K562 (cell line): ENCODE results near the gene TTC16. TPM values are rescaled to one million over a fixed set of nuclear protein-coding genes. Genes with fewer than 3 reads are reported as not detected.

Source experiments
- ATAC-seq: fragments of 200-7000 bp; cut with Tn5 transposase; 3 replicates; pipeline ENCODE4 v1.9.1; 2020; ENCODE audit warnings: moderate library complexity
- BruUV-seq: library from RNA; stranded (reverse); fragments of 400-500 nt; replicated peaks from 2 replicates; lab custom pipeline; 2021; lab: Mats Ljungman, UMichigan
- CTCF ChIA-PET: fragments of 300-600 bp; formaldehyde crosslinking; extraction: SDS; loops from one replicate; lab custom pipeline; 2021; ENCODE audit warnings: low intra/inter-chr PET ratio; lab: Yijun Ruan, JAX
- POLR2A ChIA-PET: fragments of 300-600, 350-650 bp; sonication (Branson Sonifier 250); formaldehyde crosslinking; extraction: SDS; loops from one replicate; lab custom pipeline; 2021; ENCODE audit warnings: antibody characterized with exemption, inconsistent platforms; lab: Yijun Ruan, JAX
- DNase-seq, 4 experiments: peaks; one replicate each; pipeline versions ENCODE4 v3.0.0 to v3.0.0-alpha.2; 2011 to 2018; ENCODE audit warnings: low spot score in 3 of 4, mixed read lengths in 3 of 4; ENCODE audit errors: extremely low read depth in 1 of 4
- FAIRE-seq: peaks from 2 replicates; lab custom pipeline; 2011; peaks lifted over from hg19 to GRCh38; lab: Jason Lieb, UNC
- H2AFZ ChIP-seq: 2 replicates; pipeline ENCODE4 v1.6.0; 2011; ENCODE audit warnings: low read depth, low read length, control low read depth, inconsistent platforms
- H3K27ac ChIP-seq: fragments of 200-600 bp; 3 replicates; pipeline ENCODE4 v1.8.0; 2011; ENCODE audit warnings: low read depth, mild to moderate bottlenecking, control low read depth, inconsistent platforms, low read length, moderate library complexity, mixed read lengths; ENCODE audit errors: extremely low read depth
- H3K27me3 ChIP-seq, 2 experiments: fragments of 300-600 bp in 1 of 2; 2 replicates in 1 of 2; 3 replicates in 1 of 2; pipeline versions ENCODE4 v1.6.0 to v1.8.0; 2011; ENCODE audit warnings: inconsistent platforms in 2 of 2, low read length in 2 of 2, mild to moderate bottlenecking in 1 of 2, mixed read lengths in 1 of 2, moderate library complexity in 1 of 2; ENCODE audit not compliant: control insufficient read depth in 2 of 2, insufficient read depth in 2 of 2
- H3K36me3 ChIP-seq: fragments of 300-600 bp; 3 replicates; pipeline ENCODE4 v1.8.0; 2011; ENCODE audit warnings: mild to moderate bottlenecking, low read length, inconsistent platforms; ENCODE audit not compliant: control insufficient read depth, insufficient read depth
- H3K4me1 ChIP-seq, 2 experiments: fragments of 200-600 bp in 1 of 2; replicated peaks in 1 of 2; 2 replicates in 1 of 2; 3 replicates in 1 of 2; pipeline versions ENCODE4 v1.5.1 to v1.8.0; 2011; ENCODE audit warnings: inconsistent platforms in 2 of 2, low read length in 2 of 2, mild to moderate bottlenecking in 1 of 2, mixed read lengths in 1 of 2, moderate library complexity in 1 of 2; ENCODE audit not compliant: control insufficient read depth in 2 of 2, insufficient read depth in 2 of 2
- H3K4me2 ChIP-seq: 2 replicates; pipeline ENCODE4 v1.6.1; 2011; ENCODE audit warnings: low read length, control low read depth, inconsistent platforms, mixed read lengths; ENCODE audit not compliant: insufficient read depth
- H3K4me3 ChIP-seq: fragments of 200-600 bp; sonication (generic), shearing (Covaris generic); 2 replicates; pipeline ENCODE4 v1.5.1; 2016; ENCODE audit warnings: control low read depth, inconsistent platforms
- H3K79me2 ChIP-seq: fragments of 200-600 bp; 3 replicates; pipeline ENCODE4 v1.8.0; 2011; ENCODE audit warnings: low read length, inconsistent platforms; ENCODE audit not compliant: control insufficient read depth, insufficient read depth
- H3K9ac ChIP-seq, 2 experiments: 2 replicates each; pipeline versions ENCODE4 v1.6.0 to v1.6.1; 2011; ENCODE audit warnings: low read depth in 2 of 2, low read length in 2 of 2, control low read depth in 1 of 2, inconsistent platforms in 1 of 2, mild to moderate bottlenecking in 1 of 2, mixed read lengths in 1 of 2; ENCODE audit not compliant: insufficient read depth in 1 of 2
- H3K9me1 ChIP-seq: one replicate; pipeline ENCODE4 v1.6.0; 2011; ENCODE audit warnings: inconsistent platforms, mild to moderate bottlenecking, low read length, moderate library complexity; ENCODE audit not compliant: control insufficient read depth, insufficient read depth
- H3K9me3 ChIP-seq: replicated peaks from 2 replicates; pipeline ENCODE4 v1.5.1; 2011; ENCODE audit warnings: low read depth, low read length, inconsistent platforms; ENCODE audit not compliant: control insufficient read depth, insufficient read depth
- H4K20me1 ChIP-seq: replicated peaks from 2 replicates; pipeline ENCODE4 v1.6.1; 2011; ENCODE audit warnings: low read length, inconsistent platforms, mixed read lengths; ENCODE audit not compliant: control insufficient read depth, insufficient read depth
- POLR2AphosphoS2 ChIP-seq: IDR thresholded peaks from 2 replicates; pipeline ENCODE4 v1.6.1; 2012; ENCODE audit warnings: low read length, improper control_type of control experiment
- POLR3A ChIP-seq: IDR thresholded peaks from 2 replicates; pipeline ENCODE4 v1.6.1; 2011; ENCODE audit warnings: borderline replicate concordance, mild to moderate bottlenecking, moderate library complexity; ENCODE audit not compliant: insufficient read length, insufficient read depth; ENCODE audit errors: extremely low read depth
- XRCC4 ChIP-seq: IDR thresholded peaks from one replicate; pipeline ENCODE4 v1.6.1; 2011; ENCODE audit not compliant: insufficient read depth, insufficient read length; ENCODE audit errors: extremely low read depth
- ZFP36 ChIP-seq: fragments of 150-350 bp; IDR thresholded peaks from 2 replicates; pipeline ENCODE4 v1.6.1; 2018; ENCODE audit warnings: low read length, low read depth; ENCODE audit not compliant: partially characterized antibody
- ZNF561 ChIP-seq: fragments of 450-650 bp; formaldehyde crosslinking; conservative IDR thresholded peaks from 2 replicates; pipeline ENCODE4 v1.4.0; 2020; ENCODE audit warnings: mild to moderate bottlenecking, moderate library complexity
- WGBS: fragments of 100-300 bp; shearing (Covaris generic); methylation state at CpG from one replicate; pipeline ENCODE4 v1.1.6; 2016; ENCODE audit warnings: low coverage, mixed read lengths; ENCODE audit not compliant: insufficient coverage; ENCODE audit errors: missing lambda C conversion rate; 5-methylcytosine and 5-hydroxymethylcytosine counted together
- in situ Hi-C: fragments of 300-500 bp; cut with MboI; formaldehyde crosslinking; loops from 4 replicates; pipeline ENCODE4 v1.15.0; 2018; ENCODE audit warnings: inconsistent platforms, mixed read lengths
- intact Hi-C: fragments of 100-400 bp; cut with micrococcal nuclease; formaldehyde crosslinking; loops from 2 replicates; pipeline ENCODE4 v1.14.2; 2022
- polyA plus RNA-seq, 8 experiments: library from polyadenylated mRNA; depleted of rRNA in 4 of 8; stranded (reverse) in 5 of 8; unstranded in 3 of 8; fragments of >200 nt; fragmentation: Nextera tagmentation in 2 of 8; fragmentation: Illumina TruSeq in 1 of 8; extraction: Ambion mirVana in 2 of 8; extraction: Trizol in 1 of 8; gene quantifications; 2 replicates each; pipeline versions ENCODE4 v1.2.1 to v1.2.3, GENCODE V29; 2011 to 2014; ENCODE audit warnings: inconsistent platforms in 1 of 8, missing spikeins in 1 of 8
- total RNA-seq, 7 experiments: library from RNA; depleted of rRNA in 6 of 7; stranded (reverse); fragments of >200 nt in 6 of 7; fragmentation: Illumina TruSeq in 2 of 7; extraction: Trizol in 2 of 7; gene quantifications; 2 replicates each; pipeline versions ENCODE4 v1.2.1 to v1.2.3, GENCODE V29; 2011 to 2021; ENCODE audit warnings: low replicate concordance in 1 of 7
- TF ChIP-seq, protein P1 (sequence below): fragments of 250-450 bp; sonication (Bioruptor Pico); IDR thresholded peaks from 2 replicates; pipeline ENCODE4 v1.5.0; 2020; ENCODE audit warnings: mild to moderate bottlenecking, borderline replicate concordance
- TF ChIP-seq, protein P2 (sequence below): fragments of 450-650 bp; formaldehyde crosslinking; IDR thresholded peaks from 2 replicates; pipeline ENCODE4 v1.4.0; 2020; ENCODE audit warnings: mild to moderate bottlenecking, mixed read lengths

The TTC16 gene
- total and polyA plus RNA-seq, 9 of the 15 experiments (the other 6 are each of a cell fraction or from before 2014, with no cell fraction given) = 0.11 TPM; not detected in 8

DNA sequence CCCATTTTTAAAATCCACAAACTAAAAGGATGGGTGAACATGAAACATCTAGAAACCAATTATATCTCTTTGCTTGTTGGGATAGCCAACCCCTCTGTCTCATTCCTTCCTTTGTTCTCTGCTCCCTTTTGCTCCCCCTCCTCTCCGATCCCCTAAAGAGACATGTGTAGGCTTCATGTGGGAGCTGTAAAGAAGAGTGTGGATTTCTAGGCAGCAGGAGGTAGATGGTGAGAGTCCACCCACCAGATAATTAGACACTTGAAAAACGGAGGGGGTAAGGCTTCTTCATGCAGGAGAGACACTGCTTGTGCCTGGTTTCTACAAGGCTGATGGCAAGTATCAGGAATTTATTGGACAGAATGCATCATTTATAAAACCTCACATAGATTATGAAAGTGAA, 36.4 kb upstream of the TTC16 start:
- no peak for TF ChIP-seq XRCC4
- no peak for TF ChIP-seq POLR2AphosphoS2
- TF ChIP-seq ZNF561 = no peak
- no peak for TF ChIP-seq ZFP36
- TF ChIP-seq POLR3A = no peak
- TF ChIP-seq, protein P1, sequence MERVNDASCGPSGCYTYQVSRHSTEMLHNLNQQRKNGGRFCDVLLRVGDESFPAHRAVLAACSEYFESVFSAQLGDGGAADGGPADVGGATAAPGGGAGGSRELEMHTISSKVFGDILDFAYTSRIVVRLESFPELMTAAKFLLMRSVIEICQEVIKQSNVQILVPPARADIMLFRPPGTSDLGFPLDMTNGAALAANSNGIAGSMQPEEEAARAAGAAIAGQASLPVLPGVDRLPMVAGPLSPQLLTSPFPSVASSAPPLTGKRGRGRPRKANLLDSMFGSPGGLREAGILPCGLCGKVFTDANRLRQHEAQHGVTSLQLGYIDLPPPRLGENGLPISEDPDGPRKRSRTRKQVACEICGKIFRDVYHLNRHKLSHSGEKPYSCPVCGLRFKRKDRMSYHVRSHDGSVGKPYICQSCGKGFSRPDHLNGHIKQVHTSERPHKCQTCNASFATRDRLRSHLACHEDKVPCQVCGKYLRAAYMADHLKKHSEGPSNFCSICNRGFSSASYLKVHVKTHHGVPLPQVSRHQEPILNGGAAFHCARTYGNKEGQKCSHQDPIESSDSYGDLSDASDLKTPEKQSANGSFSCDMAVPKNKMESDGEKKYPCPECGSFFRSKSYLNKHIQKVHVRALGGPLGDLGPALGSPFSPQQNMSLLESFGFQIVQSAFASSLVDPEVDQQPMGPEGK (CRISPR knock-in tag) = no peak
- TF ChIP-seq, protein P2, sequence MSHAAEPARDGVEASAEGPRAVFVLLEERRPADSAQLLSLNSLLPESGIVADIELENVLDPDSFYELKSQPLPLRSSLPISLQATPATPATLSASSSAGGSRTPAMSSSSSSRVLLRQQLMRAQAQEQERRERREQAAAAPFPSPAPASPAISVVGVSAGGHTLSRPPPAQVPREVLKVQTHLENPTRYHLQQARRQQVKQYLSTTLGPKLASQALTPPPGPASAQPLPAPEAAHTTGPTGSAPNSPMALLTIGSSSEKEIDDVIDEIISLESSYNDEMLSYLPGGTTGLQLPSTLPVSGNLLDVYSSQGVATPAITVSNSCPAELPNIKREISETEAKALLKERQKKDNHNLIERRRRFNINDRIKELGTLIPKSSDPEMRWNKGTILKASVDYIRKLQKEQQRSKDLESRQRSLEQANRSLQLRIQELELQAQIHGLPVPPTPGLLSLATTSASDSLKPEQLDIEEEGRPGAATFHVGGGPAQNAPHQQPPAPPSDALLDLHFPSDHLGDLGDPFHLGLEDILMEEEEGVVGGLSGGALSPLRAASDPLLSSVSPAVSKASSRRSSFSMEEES (CRISPR knock-in tag) = no peak
- TF ChIP-seq, all 486 proteins: peak for 0
- FAIRE-seq = no peak
- no peaks in the 10 kb centered on the region for H3K27me3 ChIP-seq
- no peak overlapping the region for H3K4me3 ChIP-seq
- intact Hi-C loops = no loop called here
- ATAC-seq = no peak
- ChIA-PET CTCF (no interaction called here), POLR2A (no interaction called here)
- no peaks in the 10 kb centered on the region; a peak in 1 of 5 replicates for H3K4me1 ChIP-seq
- H3K9me1 ChIP-seq = no peaks in the 10 kb centered on the region
- no peaks in the 10 kb centered on the region for H4K20me1 ChIP-seq
- no peaks in the 10 kb centered on the region for H3K9me3 ChIP-seq
- in situ Hi-C loops = no loop called here
- H3K9ac ChIP-seq = no peak overlapping the region
- no TSS peak for BruUV-seq
- no peak overlapping the region for H2AFZ ChIP-seq
- no peaks in the 10 kb centered on the region for H3K79me2 ChIP-seq
- H3K4me2 ChIP-seq = no peak overlapping the region
- 45% methylated on average over 2 of the region's 2 CpGs for WGBS
- H3K36me3 ChIP-seq = peaks cover 36% of the 10 kb centered on the region; the same call in 2 of the 3 replicates
- H3K27ac ChIP-seq = no peak overlapping the region
- no peak for DNase-seq
